Epithelial cell of esophagus (primary cell): ENCODE results near the gene USP48.
"Not testable (repeated sequence)": the region's sequence is repeated elsewhere in the genome, so short reads cannot be mapped to it uniquely, and the experiment has no call there.

Source experiments
- DNase-seq: peaks from one replicate; pipeline ENCODE4 v3.0.0; 2010; ENCODE audit warnings: low read depth
- H3K4me3 ChIP-seq: 2 replicates; pipeline ENCODE4 v1.5.1; 2011; ENCODE audit warnings: mild to moderate bottlenecking, low read length, control low read depth
- TF ChIP-seq, protein P1 (sequence below): IDR thresholded peaks from 2 replicates; pipeline ENCODE4 v1.5.1; 2011; ENCODE audit warnings: low read depth, mild to moderate bottlenecking, low read length, control low read depth, inconsistent platforms; ENCODE audit not compliant: insufficient read depth; ENCODE audit errors: missing control alignments

Gene USP48

GRCh38 chr1:21828075-21828474, 45.1 kb upstream of the USP48 start:
- TF ChIP-seq, protein P1, sequence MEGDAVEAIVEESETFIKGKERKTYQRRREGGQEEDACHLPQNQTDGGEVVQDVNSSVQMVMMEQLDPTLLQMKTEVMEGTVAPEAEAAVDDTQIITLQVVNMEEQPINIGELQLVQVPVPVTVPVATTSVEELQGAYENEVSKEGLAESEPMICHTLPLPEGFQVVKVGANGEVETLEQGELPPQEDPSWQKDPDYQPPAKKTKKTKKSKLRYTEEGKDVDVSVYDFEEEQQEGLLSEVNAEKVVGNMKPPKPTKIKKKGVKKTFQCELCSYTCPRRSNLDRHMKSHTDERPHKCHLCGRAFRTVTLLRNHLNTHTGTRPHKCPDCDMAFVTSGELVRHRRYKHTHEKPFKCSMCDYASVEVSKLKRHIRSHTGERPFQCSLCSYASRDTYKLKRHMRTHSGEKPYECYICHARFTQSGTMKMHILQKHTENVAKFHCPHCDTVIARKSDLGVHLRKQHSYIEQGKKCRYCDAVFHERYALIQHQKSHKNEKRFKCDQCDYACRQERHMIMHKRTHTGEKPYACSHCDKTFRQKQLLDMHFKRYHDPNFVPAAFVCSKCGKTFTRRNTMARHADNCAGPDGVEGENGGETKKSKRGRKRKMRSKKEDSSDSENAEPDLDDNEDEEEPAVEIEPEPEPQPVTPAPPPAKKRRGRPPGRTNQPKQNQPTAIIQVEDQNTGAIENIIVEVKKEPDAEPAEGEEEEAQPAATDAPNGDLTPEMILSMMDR, result no peak
- H3K4me3 ChIP-seq, result no peak overlapping the region
- no peak for DNase-seq

DNA sequence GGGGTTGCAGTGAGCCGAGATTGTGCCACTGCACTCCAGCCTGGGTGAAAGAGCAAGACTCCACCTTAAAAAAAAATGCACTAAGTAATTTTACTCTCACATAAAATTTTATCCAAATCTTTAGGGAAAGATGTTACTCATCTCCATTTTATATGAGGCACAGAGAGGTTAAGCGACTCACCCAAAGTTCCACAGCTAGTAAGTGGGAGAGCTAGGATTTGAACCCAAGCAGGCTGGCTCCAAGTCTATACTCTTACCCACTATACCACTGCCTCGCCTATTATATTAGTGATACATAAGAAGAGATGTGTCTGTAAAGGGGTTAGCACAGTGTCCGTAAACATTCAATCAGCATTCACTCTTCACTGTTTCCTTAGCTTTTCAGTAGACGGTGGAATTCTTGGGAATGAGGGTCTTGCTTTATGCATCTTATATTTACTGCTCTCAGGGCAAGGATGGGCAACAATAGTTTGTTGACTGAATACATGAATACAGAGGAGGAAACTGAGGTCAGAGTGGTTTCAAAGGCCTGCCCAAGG, 44.3 kb upstream of the USP48 start:
- no peak overlapping the region for H3K4me3 ChIP-seq
- TF ChIP-seq, protein P1, result no peak
- no peak for DNase-seq

DNA sequence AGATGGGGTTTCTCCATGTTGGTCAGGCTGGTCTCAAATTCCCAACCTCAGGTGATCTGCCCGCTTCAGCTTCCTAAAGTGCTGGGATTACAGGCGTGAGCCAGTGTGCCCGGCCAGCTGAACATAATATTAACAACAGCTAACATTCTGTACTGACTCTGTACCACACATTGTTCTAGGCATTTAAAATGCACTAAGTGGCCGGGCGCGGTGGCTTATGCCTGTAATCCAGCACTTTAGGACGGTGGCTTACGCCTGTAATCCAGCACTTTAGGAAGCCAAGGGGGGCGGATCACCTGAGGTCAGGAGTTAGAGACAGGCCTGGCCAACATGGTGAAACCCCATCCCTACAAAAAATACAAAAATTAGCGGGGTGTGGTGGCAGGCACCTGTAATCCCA, 43.7 kb upstream of the USP48 start:
- H3K4me3 ChIP-seq, result not testable (repeated sequence)

GRCh38 chr1:21825393-21825792, 42.4 kb upstream of the USP48 start:
- DNase-seq, result no peak
- TF ChIP-seq, protein P1, result no peak
- no peak overlapping the region for H3K4me3 ChIP-seq

More for the DNA sequence above, 43.7 kb upstream of the USP48 start:
- not testable (repeated sequence) for DNase-seq

GRCh38 chr1:21824926-21825325, 42.0 kb upstream of the USP48 start:
- DNase-seq, result no peak
- TF ChIP-seq, protein P1, result no peak
- H3K4me3 ChIP-seq, result no peak overlapping the region

GRCh38 chr1:21823980-21824702, 41.2 kb upstream of the USP48 start:
- no peak for DNase-seq
- TF ChIP-seq, protein P1, result no peak
- no peak overlapping the region for H3K4me3 ChIP-seq

DNA sequence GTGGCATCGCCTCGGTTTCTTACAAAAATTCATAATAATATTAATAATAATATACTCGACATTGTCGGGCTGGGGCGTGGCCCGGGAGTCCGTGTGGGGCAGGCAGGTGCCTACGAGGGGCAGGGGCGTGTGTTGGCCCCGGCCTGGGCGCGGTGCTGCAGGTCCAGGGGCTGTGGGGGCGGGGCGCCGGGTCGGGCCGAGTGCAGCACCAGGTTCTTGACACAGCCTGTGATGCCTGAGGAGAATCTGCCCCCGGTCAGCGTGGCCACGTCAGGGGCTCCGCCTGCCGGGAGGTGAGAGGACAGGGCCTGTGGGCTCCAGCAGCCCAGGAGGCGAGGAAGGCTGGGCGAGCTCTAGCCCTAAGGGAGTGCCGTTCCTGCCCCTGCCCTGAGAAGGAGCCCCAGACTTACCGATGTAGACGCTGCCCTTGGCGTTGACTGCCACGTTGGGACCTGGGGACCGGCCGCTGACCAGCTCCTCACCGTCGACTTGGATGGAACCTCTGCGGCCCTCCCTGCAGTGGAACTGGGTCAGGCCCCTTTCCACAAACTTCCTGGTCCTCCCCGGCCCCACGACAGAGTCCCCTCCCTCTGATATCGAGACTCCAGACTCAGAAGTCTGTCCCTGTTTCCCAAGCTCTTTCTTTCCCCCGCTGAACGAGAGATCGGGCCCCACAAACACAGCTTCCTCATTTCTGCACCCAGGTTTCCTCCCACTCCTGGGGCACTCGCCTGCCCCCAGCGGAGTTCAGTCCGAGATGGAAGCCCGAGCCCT, 40.4 kb upstream of the USP48 start:
- H3K4me3 ChIP-seq, result no peak overlapping the region
- no peak for DNase-seq
- TF ChIP-seq, protein P1, result no peak
